Cerebellar nuclear complex (tissue), 1 donor: ENCODE measurements around the gene BTNL3.

Experiments used
- DNase-seq, 2 experiments: peaks; one replicate each; lab custom pipeline; 2025; lab: John Stamatoyannopoulos, UW

Gene BTNL3

GRCh38 chr5:181047288-181047687 lies 58.6 kb downstream of the BTNL3 start:
- no peak for DNase-seq

GRCh38 chr5:181047921-181048320 lies 59.3 kb downstream of the BTNL3 start:
- DNase-seq: no peak

- no peak for DNase-seq
Measured at GRCh38 chr5:181050016-181050415, 61.4 kb downstream of the BTNL3 start.

DNA sequence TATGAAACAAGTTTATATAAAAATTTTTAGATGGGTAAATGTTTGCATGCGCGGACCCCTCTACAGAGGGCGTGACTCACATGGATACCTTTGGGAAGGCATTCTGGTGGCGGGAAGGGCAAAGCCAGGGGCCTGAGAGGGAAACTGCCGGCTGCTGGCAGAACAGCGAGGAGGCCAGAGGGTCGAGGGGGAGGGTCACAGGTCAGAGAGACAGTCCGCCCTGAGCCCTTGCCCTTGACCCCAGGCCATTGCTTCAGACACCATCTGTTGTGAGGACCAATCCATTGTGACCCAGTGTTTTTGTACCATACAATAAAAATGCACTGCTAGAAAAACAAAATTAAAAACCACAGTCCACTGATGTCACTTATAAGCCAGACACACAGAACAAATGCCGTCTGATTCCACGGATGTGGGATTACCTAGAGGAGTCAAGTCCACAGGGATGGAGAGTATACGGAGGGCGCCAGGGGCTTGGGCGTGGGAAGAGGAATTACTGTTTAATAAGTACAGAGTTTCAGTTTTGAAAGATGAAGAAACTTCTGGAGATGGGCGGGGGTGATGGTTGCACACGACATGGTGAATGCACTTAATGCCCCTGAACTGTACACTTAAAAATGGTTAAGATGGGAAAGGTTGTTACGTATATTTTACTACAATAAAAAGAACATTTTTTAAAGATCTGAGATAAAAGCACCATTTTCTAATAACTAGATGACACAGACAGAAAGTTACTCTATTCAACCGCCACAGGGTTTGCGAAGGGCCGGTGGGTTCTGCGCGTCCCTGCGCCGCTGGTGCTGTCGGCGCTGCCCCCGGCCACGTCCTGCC lies 63.4 kb downstream of the BTNL3 start:
- DNase-seq: no peak

GRCh38 chr5:181052672-181053487 lies 64.2 kb downstream of the BTNL3 start:
- no peak for DNase-seq

DNA sequence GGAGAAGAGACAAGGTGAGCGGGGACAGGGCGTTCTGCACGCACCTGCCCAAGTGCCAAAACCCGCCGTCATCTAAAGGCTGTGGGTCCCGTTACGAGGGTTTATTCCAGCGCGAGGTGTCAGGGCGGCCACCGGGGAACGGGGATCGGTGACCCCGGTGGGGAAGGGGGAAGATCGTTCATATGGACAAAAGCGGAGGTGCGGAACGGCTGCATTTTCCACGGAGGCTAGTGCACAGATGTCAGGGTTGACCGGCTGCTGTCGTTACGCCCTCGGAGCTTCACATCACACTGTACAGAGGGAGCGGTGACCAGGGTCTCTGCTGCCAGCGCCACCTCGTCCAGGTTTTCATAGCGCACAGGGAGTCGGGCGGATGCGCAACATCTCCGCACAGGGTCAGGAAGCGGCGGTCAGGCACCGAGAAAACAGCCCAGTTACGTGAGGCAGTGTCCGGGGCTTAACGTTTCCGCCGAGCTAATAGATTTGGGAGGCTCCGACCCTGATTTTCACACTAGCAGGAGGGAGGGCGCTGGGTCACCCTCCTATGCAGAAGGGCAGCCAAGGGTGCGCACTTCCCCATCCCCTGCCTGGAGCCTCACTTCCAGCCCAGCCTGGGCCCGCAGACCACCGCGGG lies 65.0 kb downstream of the BTNL3 start:
- DNase-seq: no peak

GRCh38 chr5:181054138-181054537 lies 65.5 kb downstream of the BTNL3 start:
- DNase-seq: no peak

GRCh38 chr5:181054871-181055459 lies 66.3 kb downstream of the BTNL3 start:
- DNase-seq: no peak
